GM12875 (cell line): ENCODE data around the gene P2RY2.

ENCODE experiments used
- H3K4me3 ChIP-seq: one replicate; pipeline ENCODE4 v1.5.1; 2011; ENCODE audit warnings: low read depth, low read length, control low read depth
- CTCF ChIP-seq: IDR thresholded peaks from 2 replicates; pipeline ENCODE4 v1.5.1; 2011; ENCODE audit warnings: low read depth, mild to moderate bottlenecking, control low read depth, inconsistent platforms, low read length, moderate library complexity, borderline replicate concordance; ENCODE audit not compliant: insufficient read depth

The P2RY2 gene

GRCh38 chr11:73284106-73284505, 66.0 kb downstream of the P2RY2 start:
- no peak overlapping the region for H3K4me3 ChIP-seq
- no peak for TF ChIP-seq CTCF

GRCh38 chr11:73285721-73286120, 67.6 kb downstream of the P2RY2 start:
- no peak overlapping the region for H3K4me3 ChIP-seq
- TF ChIP-seq CTCF = no peak
